Endometrial microvascular endothelial cells (primary cell): ENCODE measurements around the gene FREM2. TPM values are rescaled to one million over a fixed set of nuclear protein-coding genes. Genes with fewer than 3 reads are reported as not detected.

Experiments
- in situ Hi-C: cut with HindIII; loops from 2 replicates; pipeline ENCODE4 v1.10.0; 2017; ENCODE audit warnings: low sequenced_read_pairs, low pct_unique_long_range_greater_than_20kb; ENCODE audit errors: inconsistent ontology term
- total RNA-seq: library from RNA; depleted of rRNA; stranded (reverse); fragments of >200 nt; gene quantifications from one replicate; pipeline ENCODE4 v1.2.3, GENCODE V29; 2015; ENCODE audit errors: inconsistent ontology term

The FREM2 gene
- not detected for total RNA-seq

- in situ Hi-C loops: no loop called here
Observed at GRCh38 chr13:38686577-38687245, at the start of gene FREM2. Gene FREM2 (plus strand): TSS chr13:38687077. CDS start chr13:38687345, 268 bp downstream.

GRCh38 chr13:38637576-38637975 is 49.3 kb upstream of the FREM2 start:
- in situ Hi-C loops: no loop called here

GRCh38 chr13:38641164-38641948 is 45.5 kb upstream of the FREM2 start:
- in situ Hi-C loops: no loop called here

GRCh38 chr13:38647312-38647711 is 39.6 kb upstream of the FREM2 start:
- in situ Hi-C loops: no loop called here

GRCh38 chr13:38648912-38649311 is 38.0 kb upstream of the FREM2 start:
- in situ Hi-C loops: no loop called here

- in situ Hi-C loops: no loop called here
Observed at GRCh38 chr13:38656699-38657098, 30.2 kb upstream of the FREM2 start.

- in situ Hi-C loops: no loop called here
Observed at GRCh38 chr13:38657191-38657590, 29.7 kb upstream of the FREM2 start.

- in situ Hi-C loops: no loop called here
Observed at GRCh38 chr13:38658906-38659305, 28.0 kb upstream of the FREM2 start.

GRCh38 chr13:38661010-38661675 is 25.7 kb upstream of the FREM2 start:
- in situ Hi-C loops: no loop called here

GRCh38 chr13:38662362-38662761 is 24.5 kb upstream of the FREM2 start:
- in situ Hi-C loops: no loop called here

- in situ Hi-C loops: no loop called here
Observed at GRCh38 chr13:38664906-38665305, 22.0 kb upstream of the FREM2 start.

- in situ Hi-C loops: no loop called here
Observed at GRCh38 chr13:38667526-38668109, 19.3 kb upstream of the FREM2 start.

- in situ Hi-C loops: no loop called here
Observed at GRCh38 chr13:38669234-38669964, 17.5 kb upstream of the FREM2 start.

GRCh38 chr13:38670627-38671026 is 16.2 kb upstream of the FREM2 start:
- in situ Hi-C loops: no loop called here

GRCh38 chr13:38671980-38672379 is 14.9 kb upstream of the FREM2 start:
- in situ Hi-C loops: no loop called here

- in situ Hi-C loops: no loop called here
Observed at GRCh38 chr13:38674208-38674607, 12.7 kb upstream of the FREM2 start.

- in situ Hi-C loops: no loop called here
Observed at GRCh38 chr13:38680912-38681311, 6.0 kb upstream of the FREM2 start.

- in situ Hi-C loops: no loop called here
Observed at GRCh38 chr13:38684714-38685113, 2.2 kb upstream of the FREM2 start.

- in situ Hi-C loops: no loop called here
Observed at GRCh38 chr13:38685431-38685830, 1.4 kb upstream of the FREM2 start.
